Measurements from ENCODE around the gene RSPO1.

RSPO1 gene

GRCh38 chr1:37657620-37658412 is 23.1 kb upstream of the RSPO1 start:
- no peak for DNase-seq (ENCODE audit: low read depth)
- no peak overlapping the region for H3K4me3 ChIP-seq (ENCODE audit: low read depth, low read length)

- DNase-seq (ENCODE audit: low read depth): no peak
- no peak overlapping the region for H3K4me3 ChIP-seq (ENCODE audit: low read depth, low read length)
Observed at GRCh38 chr1:37656881-37657280, 22.2 kb upstream of the RSPO1 start.

- DNase-seq (ENCODE audit: low read depth): no peak
- no peak overlapping the region for H3K4me3 ChIP-seq (ENCODE audit: low read depth, low read length)
Observed at GRCh38 chr1:37656026-37656425, 21.3 kb upstream of the RSPO1 start.

GRCh38 chr1:37655274-37655673 is 20.6 kb upstream of the RSPO1 start:
- no peak for DNase-seq (ENCODE audit: low read depth)
- H3K4me3 ChIP-seq (ENCODE audit: low read depth, low read length): no peak overlapping the region

GRCh38 chr1:37653906-37654305 is 19.2 kb upstream of the RSPO1 start:
- no peak for DNase-seq (ENCODE audit: low read depth)
- no peak overlapping the region for H3K4me3 ChIP-seq (ENCODE audit: low read depth, low read length)

- DNase-seq (ENCODE audit: low read depth): no peak
- no peak overlapping the region for H3K4me3 ChIP-seq (ENCODE audit: low read depth, low read length)
Observed at GRCh38 chr1:37652976-37653375, 18.3 kb upstream of the RSPO1 start.

GRCh38 chr1:37651803-37652202 is 17.1 kb upstream of the RSPO1 start:
- H3K4me3 ChIP-seq (ENCODE audit: low read depth, low read length): no peak overlapping the region
- no peak for DNase-seq (ENCODE audit: low read depth)

- no peak for DNase-seq (ENCODE audit: low read depth)
- H3K4me3 ChIP-seq (ENCODE audit: low read depth, low read length): no peak overlapping the region
Observed at GRCh38 chr1:37650721-37651120, 16.0 kb upstream of the RSPO1 start.

- DNase-seq (ENCODE audit: low read depth): no peak
- no peak overlapping the region for H3K4me3 ChIP-seq (ENCODE audit: low read depth, low read length)
Observed at GRCh38 chr1:37650173-37650572, 15.5 kb upstream of the RSPO1 start.

GRCh38 chr1:37647281-37647680 is 12.6 kb upstream of the RSPO1 start:
- H3K4me3 ChIP-seq (ENCODE audit: low read depth, low read length): no peak overlapping the region
- DNase-seq (ENCODE audit: low read depth): no peak

- no peak for DNase-seq (ENCODE audit: low read depth)
- no peak overlapping the region for H3K4me3 ChIP-seq (ENCODE audit: low read depth, low read length)
Observed at GRCh38 chr1:37641059-37641458, 6.4 kb upstream of the RSPO1 start.

GRCh38 chr1:37636435-37636834 is 1.7 kb upstream of the RSPO1 start:
- no peak for DNase-seq (ENCODE audit: low read depth)

GRCh38 chr1:37634992-37635902 is 555 bp upstream of the RSPO1 start:
- no peak for DNase-seq (ENCODE audit: low read depth)
- H3K4me3 ChIP-seq (ENCODE audit: low read depth, low read length): peak overlapping the region; percentile 24

More at GRCh38 chr1:37636435-37636834, 1.7 kb upstream of the RSPO1 start:
- no peak overlapping the region for H3K4me3 ChIP-seq (ENCODE audit: low read depth, low read length)

- DNase-seq (ENCODE audit: low read depth): no peak
- no peak overlapping the region for H3K4me3 ChIP-seq (ENCODE audit: low read depth, low read length)
Observed at GRCh38 chr1:37633938-37634243, 801 bp downstream of the RSPO1 start.

GRCh38 chr1:37633040-37633937 is 1.4 kb downstream of the RSPO1 start:
- no peak overlapping the region for H3K4me3 ChIP-seq (ENCODE audit: low read depth, low read length)
- no peak for DNase-seq (ENCODE audit: low read depth)

GRCh38 chr1:37631036-37631435 is 3.7 kb downstream of the RSPO1 start:
- DNase-seq (ENCODE audit: low read depth): no peak
- no peak overlapping the region for H3K4me3 ChIP-seq (ENCODE audit: low read depth, low read length)

- no peak for DNase-seq (ENCODE audit: low read depth)
Observed at GRCh38 chr1:37630426-37631028, 4.2 kb downstream of the RSPO1 start.

GRCh38 chr1:37629726-37630425 is 4.8 kb downstream of the RSPO1 start:
- DNase-seq (ENCODE audit: low read depth): no peak
- H3K4me3 ChIP-seq (ENCODE audit: low read depth, low read length): no peak overlapping the region

More at GRCh38 chr1:37630426-37631028, 4.2 kb downstream of the RSPO1 start:
- H3K4me3 ChIP-seq (ENCODE audit: low read depth, low read length): no peak overlapping the region

- no peak for DNase-seq (ENCODE audit: low read depth)
Observed at GRCh38 chr1:37629008-37629407, 5.7 kb downstream of the RSPO1 start.

More at GRCh38 chr1:37629008-37629407, 5.7 kb downstream of the RSPO1 start:
- no peak overlapping the region for H3K4me3 ChIP-seq (ENCODE audit: low read depth, low read length)
